Midbrain (tissue), 1 donor: ENCODE results near the gene ACTR10.

Source experiments
- DNase-seq: peaks from one replicate; lab custom pipeline; 2025; lab: John Stamatoyannopoulos, UW

Gene ACTR10

DNA sequence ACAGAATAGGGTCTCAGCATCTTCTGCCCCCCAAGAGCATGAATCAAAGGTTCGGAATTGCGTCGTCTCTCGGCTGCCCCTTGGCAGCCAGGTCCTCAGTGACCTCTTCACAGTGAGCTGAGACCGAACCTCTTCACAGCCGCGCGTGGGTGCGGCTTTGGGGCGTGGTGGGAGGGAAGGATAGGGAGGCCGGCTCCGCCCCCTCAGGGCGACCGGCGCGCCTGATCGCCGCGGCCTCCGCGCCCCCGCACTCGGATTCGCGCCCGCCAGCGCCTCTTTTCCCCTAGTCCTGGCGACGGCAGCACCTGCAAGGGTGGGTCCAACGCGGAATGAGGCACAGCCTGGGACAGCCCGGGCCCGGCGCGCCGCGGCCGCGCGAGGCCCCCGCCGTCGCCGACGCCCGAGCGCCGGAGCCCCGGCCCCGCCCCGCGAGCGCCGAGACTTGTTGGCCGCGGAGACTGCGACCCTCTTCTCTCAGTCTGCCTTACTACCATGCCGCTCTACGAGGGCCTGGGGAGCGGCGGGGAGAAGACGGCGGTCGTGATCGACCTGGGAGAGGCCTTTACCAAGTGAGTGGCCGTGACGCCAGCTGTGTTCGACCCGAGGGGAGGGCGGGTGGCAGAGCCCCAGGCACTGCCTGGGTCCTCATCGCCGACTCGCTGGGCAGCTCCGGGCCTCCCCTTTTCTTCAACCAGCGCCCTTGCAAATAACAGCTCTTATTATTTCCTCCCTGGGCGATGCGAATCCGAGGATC, at the start of gene ACTR10:
Gene ACTR10 (plus strand): TSS at position 424 of the 754 bp plus-strand sequence. CDS start 69 bp downstream, at position 493.
- DNase-seq = peak; percentile 70

- no peak for DNase-seq
Observed at GRCh38 chr14:58150243-58150805, 49.6 kb upstream of the ACTR10 start.

GRCh38 chr14:58151133-58152013, 48.6 kb upstream of the ACTR10 start:
- peak; percentile 27 for DNase-seq

GRCh38 chr14:58152014-58152857, 47.7 kb upstream of the ACTR10 start, which contains the start of gene ARMH4:
TSS of gene ARMH4 (minus strand) at chr14:58152213. CDS start at chr14:58139358, 12,855 bp downstream.
- peak; percentile 86 for DNase-seq

GRCh38 chr14:58160561-58160960, 39.4 kb upstream of the ACTR10 start:
- DNase-seq = no peak

GRCh38 chr14:58166005-58166983, 33.7 kb upstream of the ACTR10 start:
- peak; percentile 89 for DNase-seq

GRCh38 chr14:58167057-58167456, 32.9 kb upstream of the ACTR10 start:
- DNase-seq = no peak

- DNase-seq = no peak
Observed at GRCh38 chr14:58167891-58168290, 32.1 kb upstream of the ACTR10 start.

DNA sequence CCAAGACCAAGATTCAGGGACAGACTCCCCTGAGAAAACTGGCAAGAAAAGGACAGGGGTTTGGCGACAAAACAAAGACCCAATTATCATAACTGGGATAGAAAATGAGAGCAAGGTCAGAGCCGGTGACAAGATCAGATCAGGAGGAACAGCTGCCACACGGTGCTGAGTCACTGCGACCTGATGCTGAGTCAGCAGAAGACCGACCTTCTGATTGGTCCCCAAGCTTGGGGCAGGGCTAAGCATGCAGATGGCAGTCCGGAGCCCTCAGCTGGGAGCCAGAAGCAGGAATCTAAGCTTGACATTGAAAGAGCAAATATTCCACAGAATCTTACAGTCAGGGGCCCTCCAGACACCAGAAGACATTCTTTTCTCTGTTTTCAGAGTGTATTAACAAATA, 28.9 kb upstream of the ACTR10 start:
- DNase-seq = peak; percentile 21

- no peak for DNase-seq
Observed at GRCh38 chr14:58177125-58177524, 22.8 kb upstream of the ACTR10 start.

- DNase-seq = no peak
Observed at GRCh38 chr14:58189176-58189575, 10.8 kb upstream of the ACTR10 start.

DNA sequence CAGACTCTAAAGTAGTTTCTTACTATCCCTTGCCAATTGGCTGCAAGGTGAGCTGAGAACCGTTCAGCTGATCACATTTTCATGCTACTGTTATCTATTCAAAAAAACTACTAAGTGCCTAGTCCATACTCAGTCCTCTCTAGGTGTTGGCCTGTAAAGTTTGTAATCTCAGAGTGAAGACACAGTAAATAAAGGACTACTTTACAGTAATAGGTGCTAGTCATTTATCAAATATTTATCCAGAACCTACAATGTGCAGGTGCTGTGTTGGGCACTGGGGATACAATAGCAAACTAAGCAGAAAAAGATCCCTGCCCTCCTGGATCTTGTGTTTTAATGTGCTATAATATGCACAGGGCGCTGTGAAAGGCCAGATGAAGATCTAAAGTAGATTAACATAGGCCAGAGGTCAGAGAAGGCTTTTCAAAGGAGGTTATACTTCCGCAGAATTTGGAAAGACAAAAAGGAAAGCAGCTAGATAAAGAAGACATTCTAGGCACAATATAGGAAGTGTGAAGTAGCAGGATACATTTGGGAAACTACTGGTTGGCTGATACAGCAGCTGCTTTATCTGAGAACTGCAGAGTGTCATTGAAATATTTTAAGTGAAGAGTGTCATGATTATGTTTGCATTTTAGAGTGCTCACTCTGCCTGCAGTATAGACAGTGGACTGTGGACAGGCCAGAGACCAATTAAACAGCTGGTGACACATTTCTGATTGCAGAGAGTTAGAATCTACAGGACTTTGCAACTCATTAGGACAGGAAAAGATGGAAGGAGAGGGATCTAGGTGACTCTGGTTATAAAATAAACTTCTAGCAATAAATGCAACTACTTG, 8.0 kb upstream of the ACTR10 start:
- no peak for DNase-seq

- DNase-seq = no peak
Observed at GRCh38 chr14:58193542-58193941, 6.4 kb upstream of the ACTR10 start.

- DNase-seq = no peak
Observed at GRCh38 chr14:58196198-58196597, 3.8 kb upstream of the ACTR10 start.

DNA sequence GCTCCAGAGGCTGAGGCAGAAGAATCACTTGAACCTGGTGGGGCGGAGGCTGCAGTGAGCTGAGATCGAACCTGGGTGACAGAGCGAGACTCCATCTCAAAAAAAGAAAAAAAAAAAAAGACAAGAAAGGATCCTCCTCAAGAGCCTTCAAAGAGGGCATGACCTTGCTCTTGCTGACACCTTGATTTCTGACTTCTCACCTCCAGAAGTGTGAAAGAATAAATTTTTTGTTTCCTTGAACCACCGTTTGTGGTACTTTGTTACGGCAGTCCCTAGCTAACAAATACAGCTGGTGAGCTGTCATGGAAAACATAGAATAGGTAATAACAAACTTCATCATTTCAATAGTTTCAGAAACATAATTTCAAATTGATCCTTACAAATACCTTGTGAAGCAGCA, 1.9 kb upstream of the ACTR10 start:
- no peak for DNase-seq

DNA sequence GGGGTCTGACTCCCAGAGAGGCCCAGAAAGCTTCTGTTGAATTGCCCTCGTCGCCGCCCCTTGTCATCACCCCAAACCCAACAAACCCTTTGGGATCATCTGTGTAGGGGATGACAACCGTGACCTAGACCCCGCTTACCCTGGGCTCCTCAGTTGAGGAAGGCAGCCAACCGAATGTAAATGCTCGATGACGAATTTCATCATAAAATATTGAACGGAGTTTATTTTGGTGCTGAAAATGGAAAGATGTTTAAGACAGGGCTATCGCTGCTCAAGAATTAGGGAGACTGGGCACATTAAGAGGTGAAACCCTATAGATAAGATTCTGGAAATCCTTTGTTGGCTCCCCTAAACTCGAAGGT, 512 bp downstream of the ACTR10 start:
- peak; percentile 41 for DNase-seq

DNA sequence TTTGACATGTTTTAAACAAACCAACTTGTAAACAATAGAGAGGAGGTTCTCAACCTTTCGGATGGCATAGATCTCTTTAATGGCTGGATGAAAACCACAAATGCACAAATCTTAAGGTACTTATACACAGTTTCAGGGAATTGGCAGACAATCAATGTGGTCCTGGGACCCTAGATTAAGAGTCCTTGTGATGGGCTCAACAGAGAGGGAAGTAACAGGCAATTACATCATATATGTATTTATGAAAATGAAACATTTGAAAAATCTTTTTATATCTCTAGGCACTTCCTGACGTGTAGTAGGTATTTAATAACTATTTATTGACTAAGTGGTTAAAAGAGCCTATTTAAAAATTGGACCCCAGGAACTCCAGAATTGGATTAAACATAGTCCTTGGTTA, 897 bp downstream of the ACTR10 start:
- no peak for DNase-seq

DNA sequence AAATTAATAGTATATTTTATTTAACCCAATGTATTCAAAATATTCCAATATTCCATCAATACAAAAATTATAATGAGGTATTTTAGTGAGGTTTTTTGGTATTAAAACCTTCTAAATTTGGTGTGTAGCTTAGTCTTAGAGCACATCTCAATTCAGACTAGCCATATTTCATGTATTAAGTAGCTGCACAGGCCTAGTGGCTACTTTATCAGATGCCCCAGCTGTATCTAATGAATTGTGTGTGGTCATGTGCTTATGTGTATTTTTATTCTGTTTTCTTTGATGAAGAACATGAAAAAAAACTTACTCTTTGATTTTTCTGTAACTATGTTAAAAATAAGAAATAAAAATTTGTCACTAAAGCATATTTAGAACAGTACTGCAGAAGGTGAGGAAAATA, 13.2 kb downstream of the ACTR10 start:
- no peak for DNase-seq

- DNase-seq = no peak
Observed at GRCh38 chr14:58215191-58215914, 15.4 kb downstream of the ACTR10 start.
